Right hindlimb (tissue), 1 donor: ENCODE measurements around the gene RNF208.
A peak's percentile ranks its signal among the peaks of the same experiment; 100 is the strongest.

Source experiments
- DNase-seq: peaks from one replicate; pipeline ENCODE4 v3.0.0-alpha.2; 2018

RNF208 gene

GRCh38 chr9:137226338-137227053 lies 4.5 kb upstream of the RNF208 start:
- DNase-seq: no peak

GRCh38 chr9:137225699-137226331 lies 3.8 kb upstream of the RNF208 start:
- no peak for DNase-seq

- no peak for DNase-seq
Measured at GRCh38 chr9:137224830-137225694, 3.0 kb upstream of the RNF208 start, which contains the start of gene CYSRT1. Gene CYSRT1, plus strand, starts transcription at chr9:137225174. Its CDS starts 448 bp downstream, at chr9:137225622.

- DNase-seq: peak; percentile 98
Measured at GRCh38 chr9:137223078-137223970, 1.3 kb upstream of the RNF208 start.

GRCh38 chr9:137221506-137222111 lies 431 bp downstream of the RNF208 start:
- DNase-seq: no peak

GRCh38 chr9:137221095-137221505 lies 940 bp downstream of the RNF208 start:
- no peak for DNase-seq

- DNase-seq: no peak
Measured at GRCh38 chr9:137220317-137221094, 1.5 kb downstream of the RNF208 start.

- DNase-seq: no peak
Measured at GRCh38 chr9:137219757-137220316, 2.2 kb downstream of the RNF208 start.

GRCh38 chr9:137218754-137219271 lies 3.2 kb downstream of the RNF208 start:
- DNase-seq: no peak

- no peak for DNase-seq
Measured at GRCh38 chr9:137218212-137218753, 3.8 kb downstream of the RNF208 start.

GRCh38 chr9:137217276-137218211 lies 4.5 kb downstream of the RNF208 start:
- DNase-seq: no peak

- no peak for DNase-seq
Measured at GRCh38 chr9:137216188-137216965, 5.7 kb downstream of the RNF208 start.

GRCh38 chr9:137215196-137215986 lies 6.6 kb downstream of the RNF208 start:
- no peak for DNase-seq

- DNase-seq: no peak
Measured at GRCh38 chr9:137214620-137215019, 7.4 kb downstream of the RNF208 start.

GRCh38 chr9:137213160-137214060 lies 8.6 kb downstream of the RNF208 start:
- DNase-seq: no peak

- no peak for DNase-seq
Measured at GRCh38 chr9:137212520-137212919, 9.5 kb downstream of the RNF208 start.
